ENCODE results near the gene CCHCR1. TPM values are rescaled to one million over a fixed set of nuclear protein-coding genes. Genes with fewer than 3 reads are reported as not detected.

CCHCR1 gene
- total and polyA plus RNA-seq, 2 experiments from 2014 or later = 19.8 to 46.7 TPM

- TF ChIP-seq, protein P1, sequence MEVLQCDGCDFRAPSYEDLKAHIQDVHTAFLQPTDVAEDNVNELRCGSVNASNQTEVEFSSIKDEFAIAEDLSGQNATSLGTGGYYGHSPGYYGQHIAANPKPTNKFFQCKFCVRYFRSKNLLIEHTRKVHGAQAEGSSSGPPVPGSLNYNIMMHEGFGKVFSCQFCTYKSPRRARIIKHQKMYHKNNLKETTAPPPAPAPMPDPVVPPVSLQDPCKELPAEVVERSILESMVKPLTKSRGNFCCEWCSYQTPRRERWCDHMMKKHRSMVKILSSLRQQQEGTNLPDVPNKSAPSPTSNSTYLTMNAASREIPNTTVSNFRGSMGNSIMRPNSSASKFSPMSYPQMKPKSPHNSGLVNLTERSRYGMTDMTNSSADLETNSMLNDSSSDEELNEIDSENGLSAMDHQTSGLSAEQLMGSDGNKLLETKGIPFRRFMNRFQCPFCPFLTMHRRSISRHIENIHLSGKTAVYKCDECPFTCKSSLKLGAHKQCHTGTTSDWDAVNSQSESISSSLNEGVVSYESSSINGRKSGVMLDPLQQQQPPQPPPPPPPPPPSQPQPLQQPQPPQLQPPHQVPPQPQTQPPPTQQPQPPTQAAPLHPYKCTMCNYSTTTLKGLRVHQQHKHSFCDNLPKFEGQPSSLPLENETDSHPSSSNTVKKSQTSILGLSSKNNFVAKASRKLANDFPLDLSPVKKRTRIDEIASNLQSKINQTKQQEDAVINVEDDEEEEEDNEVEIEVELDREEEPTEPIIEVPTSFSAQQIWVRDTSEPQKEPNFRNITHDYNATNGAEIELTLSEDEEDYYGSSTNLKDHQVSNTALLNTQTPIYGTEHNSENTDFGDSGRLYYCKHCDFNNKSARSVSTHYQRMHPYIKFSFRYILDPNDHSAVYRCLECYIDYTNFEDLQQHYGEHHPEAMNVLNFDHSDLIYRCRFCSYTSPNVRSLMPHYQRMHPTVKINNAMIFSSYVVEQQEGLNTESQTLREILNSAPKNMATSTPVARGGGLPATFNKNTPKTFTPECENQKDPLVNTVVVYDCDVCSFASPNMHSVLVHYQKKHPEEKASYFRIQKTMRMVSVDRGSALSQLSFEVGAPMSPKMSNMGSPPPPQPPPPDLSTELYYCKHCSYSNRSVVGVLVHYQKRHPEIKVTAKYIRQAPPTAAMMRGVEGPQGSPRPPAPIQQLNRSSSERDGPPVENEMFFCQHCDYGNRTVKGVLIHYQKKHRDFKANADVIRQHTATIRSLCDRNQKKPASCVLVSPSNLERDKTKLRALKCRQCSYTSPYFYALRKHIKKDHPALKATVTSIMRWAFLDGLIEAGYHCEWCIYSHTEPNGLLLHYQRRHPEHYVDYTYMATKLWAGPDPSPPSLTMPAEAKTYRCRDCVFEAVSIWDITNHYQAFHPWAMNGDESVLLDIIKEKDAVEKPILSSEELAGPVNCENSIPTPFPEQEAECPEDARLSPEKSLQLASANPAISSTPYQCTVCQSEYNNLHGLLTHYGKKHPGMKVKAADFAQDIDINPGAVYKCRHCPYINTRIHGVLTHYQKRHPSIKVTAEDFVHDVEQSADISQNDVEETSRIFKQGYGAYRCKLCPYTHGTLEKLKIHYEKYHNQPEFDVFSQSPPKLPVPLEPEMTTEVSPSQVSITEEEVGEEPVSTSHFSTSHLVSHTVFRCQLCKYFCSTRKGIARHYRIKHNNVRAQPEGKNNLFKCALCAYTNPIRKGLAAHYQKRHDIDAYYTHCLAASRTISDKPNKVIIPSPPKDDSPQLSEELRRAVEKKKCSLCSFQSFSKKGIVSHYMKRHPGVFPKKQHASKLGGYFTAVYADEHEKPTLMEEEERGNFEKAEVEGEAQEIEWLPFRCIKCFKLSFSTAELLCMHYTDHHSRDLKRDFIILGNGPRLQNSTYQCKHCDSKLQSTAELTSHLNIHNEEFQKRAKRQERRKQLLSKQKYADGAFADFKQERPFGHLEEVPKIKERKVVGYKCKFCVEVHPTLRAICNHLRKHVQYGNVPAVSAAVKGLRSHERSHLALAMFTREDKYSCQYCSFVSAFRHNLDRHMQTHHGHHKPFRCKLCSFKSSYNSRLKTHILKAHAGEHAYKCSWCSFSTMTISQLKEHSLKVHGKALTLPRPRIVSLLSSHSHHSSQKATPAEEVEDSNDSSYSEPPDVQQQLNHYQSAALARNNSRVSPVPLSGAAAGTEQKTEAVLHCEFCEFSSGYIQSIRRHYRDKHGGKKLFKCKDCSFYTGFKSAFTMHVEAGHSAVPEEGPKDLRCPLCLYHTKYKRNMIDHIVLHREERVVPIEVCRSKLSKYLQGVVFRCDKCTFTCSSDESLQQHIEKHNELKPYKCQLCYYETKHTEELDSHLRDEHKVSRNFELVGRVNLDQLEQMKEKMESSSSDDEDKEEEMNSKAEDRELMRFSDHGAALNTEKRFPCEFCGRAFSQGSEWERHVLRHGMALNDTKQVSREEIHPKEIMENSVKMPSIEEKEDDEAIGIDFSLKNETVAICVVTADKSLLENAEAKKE (CRISPR knock-in tag; IDR thresholded peaks at IDR 0.05) = no peak
- no peak for TF ChIP-seq EZH2phosphoT487 (IDR thresholded peaks at IDR 0.05; ENCODE audit: unreplicated experiment)
- TF ChIP-seq EZH2 (IDR thresholded peaks at IDR 0.05; ENCODE audit: low read depth, unreplicated experiment) = no peak
- TF ChIP-seq NANOG (IDR thresholded peaks at IDR 0.05; ENCODE audit: borderline replicate concordance) = no peak
- no peak for TF ChIP-seq CREB1 (CRISPR knock-in tag; IDR thresholded peaks at IDR 0.05; ENCODE audit: low read depth)
- TF ChIP-seq, protein P2, sequence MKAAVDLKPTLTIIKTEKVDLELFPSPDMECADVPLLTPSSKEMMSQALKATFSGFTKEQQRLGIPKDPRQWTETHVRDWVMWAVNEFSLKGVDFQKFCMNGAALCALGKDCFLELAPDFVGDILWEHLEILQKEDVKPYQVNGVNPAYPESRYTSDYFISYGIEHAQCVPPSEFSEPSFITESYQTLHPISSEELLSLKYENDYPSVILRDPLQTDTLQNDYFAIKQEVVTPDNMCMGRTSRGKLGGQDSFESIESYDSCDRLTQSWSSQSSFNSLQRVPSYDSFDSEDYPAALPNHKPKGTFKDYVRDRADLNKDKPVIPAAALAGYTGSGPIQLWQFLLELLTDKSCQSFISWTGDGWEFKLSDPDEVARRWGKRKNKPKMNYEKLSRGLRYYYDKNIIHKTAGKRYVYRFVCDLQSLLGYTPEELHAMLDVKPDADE (IDR thresholded peaks at IDR 0.05) = no peak
These were observed 32.4 kb downstream of the CCHCR1 start (continued) for GRCh38 chr6:31125162-31125561.

DNA sequence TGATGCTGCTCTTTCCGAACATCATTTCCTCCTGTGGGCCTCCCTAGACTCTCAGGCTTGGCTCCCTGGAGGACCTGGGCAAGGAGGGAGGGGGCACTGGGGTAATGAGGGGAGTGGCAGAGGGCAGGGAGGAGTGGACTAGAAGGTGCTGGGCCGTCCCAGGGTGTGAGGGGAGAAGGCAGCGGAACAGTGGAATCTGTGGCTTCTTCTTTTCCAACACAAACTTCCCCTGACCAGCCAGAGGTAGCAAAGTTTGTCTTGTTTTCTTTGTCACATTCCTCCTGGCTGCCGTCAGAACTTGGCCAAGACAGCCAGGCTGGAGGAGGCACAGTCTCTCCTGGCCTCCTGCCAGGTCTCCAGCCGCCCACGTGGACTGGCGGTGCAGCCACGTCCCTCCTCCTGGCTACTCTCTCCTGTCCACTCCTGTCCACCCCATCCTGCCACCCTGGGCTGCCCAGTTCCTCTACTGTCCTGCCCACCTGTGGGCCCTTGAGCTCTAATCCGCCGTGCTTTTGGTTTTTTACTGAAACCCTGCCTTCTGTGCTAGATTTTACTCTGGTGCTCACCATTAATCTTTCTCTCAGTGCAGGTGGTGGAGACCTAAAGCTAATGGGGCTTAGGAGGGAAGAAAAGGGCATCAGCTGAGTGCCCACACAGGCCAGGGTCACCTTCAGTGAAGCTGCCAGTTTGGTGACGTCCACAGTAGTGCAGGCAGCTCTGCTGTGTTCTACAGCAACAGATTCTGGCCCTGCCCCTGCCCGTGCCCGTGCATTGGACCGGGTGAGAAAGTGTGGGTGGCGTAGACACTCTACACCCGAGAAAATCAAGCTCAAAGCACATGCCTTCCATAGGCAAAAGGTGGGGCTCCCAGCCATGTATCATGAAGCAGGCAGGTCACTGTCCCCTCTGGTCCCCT lies 34.6 kb downstream of the CCHCR1 start:
- H3K4me2 ChIP-seq = no peak overlapping the region
- DNase-seq (ENCODE audit: low spot score) (no peak), ATAC-seq (no peak)
- no peak overlapping the region for H3K4me3 Mint-ChIP-seq
- no peak overlapping the region for H3K27ac ChIP-seq (ENCODE audit: low read depth)
- H3K27ac Mint-ChIP-seq = no peak overlapping the region
- H3K27me3 ChIP-seq (ENCODE audit: insufficient read depth) = no peaks in the 10 kb centered on the region
- H3K4me1 ChIP-seq (ENCODE audit: insufficient read depth) = no peaks in the 10 kb centered on the region
- no peaks in the 10 kb centered on the region for H3K36me3 Mint-ChIP-seq (ENCODE audit: low read depth)
- H3K9me2 ChIP-seq (ENCODE audit: insufficient read depth) = no peaks in the 10 kb centered on the region
- no peaks in the 10 kb centered on the region for H4K20me1 ChIP-seq (replicated peaks; ENCODE audit: insufficient read depth)
- H3F3A ChIP-seq (replicated peaks; ENCODE audit: low read depth) = 0 out of 2 replicates have a peak, but pooled peaks cover 4% of the 10 kb centered on the region
- H2AFZ ChIP-seq = no peak overlapping the region
- peaks cover 12% of the 10 kb centered on the region for H3K27me3 Mint-ChIP-seq (ENCODE audit: insufficient read depth, low read depth, poor library complexity)
- peaks cover 15% of the 10 kb centered on the region for H3K4me1 Mint-ChIP-seq
- no peaks in the 10 kb centered on the region for H3K36me3 ChIP-seq (ENCODE audit: insufficient read depth)
- H3K79me2 ChIP-seq (replicated peaks; ENCODE audit: insufficient read depth) = no peaks in the 10 kb centered on the region
- H3K4me3 ChIP-seq = no peak overlapping the region
- H3K9me3 Mint-ChIP-seq = no peaks in the 10 kb centered on the region; the same call in 2 of the 3 replicates
- TF ChIP-seq, protein P3, sequence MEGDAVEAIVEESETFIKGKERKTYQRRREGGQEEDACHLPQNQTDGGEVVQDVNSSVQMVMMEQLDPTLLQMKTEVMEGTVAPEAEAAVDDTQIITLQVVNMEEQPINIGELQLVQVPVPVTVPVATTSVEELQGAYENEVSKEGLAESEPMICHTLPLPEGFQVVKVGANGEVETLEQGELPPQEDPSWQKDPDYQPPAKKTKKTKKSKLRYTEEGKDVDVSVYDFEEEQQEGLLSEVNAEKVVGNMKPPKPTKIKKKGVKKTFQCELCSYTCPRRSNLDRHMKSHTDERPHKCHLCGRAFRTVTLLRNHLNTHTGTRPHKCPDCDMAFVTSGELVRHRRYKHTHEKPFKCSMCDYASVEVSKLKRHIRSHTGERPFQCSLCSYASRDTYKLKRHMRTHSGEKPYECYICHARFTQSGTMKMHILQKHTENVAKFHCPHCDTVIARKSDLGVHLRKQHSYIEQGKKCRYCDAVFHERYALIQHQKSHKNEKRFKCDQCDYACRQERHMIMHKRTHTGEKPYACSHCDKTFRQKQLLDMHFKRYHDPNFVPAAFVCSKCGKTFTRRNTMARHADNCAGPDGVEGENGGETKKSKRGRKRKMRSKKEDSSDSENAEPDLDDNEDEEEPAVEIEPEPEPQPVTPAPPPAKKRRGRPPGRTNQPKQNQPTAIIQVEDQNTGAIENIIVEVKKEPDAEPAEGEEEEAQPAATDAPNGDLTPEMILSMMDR (conservative IDR thresholded peaks at IDR 0.05; ENCODE audit: low read depth in 2 of 2) = no peak
- TF ChIP-seq CREB1 (CRISPR knock-in tag; IDR thresholded peaks at IDR 0.05; ENCODE audit: low read depth) (no peak), ZNF114 (CRISPR knock-in tag; IDR thresholded peaks at IDR 0.05) (no peak), POLR2AphosphoS5 (IDR thresholded peaks at IDR 0.05; ENCODE audit: low read depth) (no peak), JUNB (IDR thresholded peaks at IDR 0.05; ENCODE audit: unreplicated experiment) (no peak), STAT1 (IDR thresholded peaks at IDR 0.05; ENCODE audit: unreplicated experiment) (no peak), ZNF331 (CRISPR knock-in tag; IDR thresholded peaks at IDR 0.05; ENCODE audit: low read depth) (no peak), NANOG (IDR thresholded peaks at IDR 0.05; ENCODE audit: borderline replicate concordance) (no peak), EZH2 (IDR thresholded peaks at IDR 0.05; ENCODE audit: low read depth, unreplicated experiment) (no peak)
- TF ChIP-seq, protein P2 (IDR thresholded peaks at IDR 0.05) = no peak
